GM18907 (cell line): Measurements from ENCODE around the gene CHSY3.

Experiments
- ATAC-seq: cut with Tn5 transposase; IDR thresholded peaks from one replicate; pipeline ENCODE4 v1.9.1; 2021; ENCODE audit warnings: mild to moderate bottlenecking, moderate library complexity; ENCODE audit not compliant: unreplicated experiment

CHSY3 gene

DNA sequence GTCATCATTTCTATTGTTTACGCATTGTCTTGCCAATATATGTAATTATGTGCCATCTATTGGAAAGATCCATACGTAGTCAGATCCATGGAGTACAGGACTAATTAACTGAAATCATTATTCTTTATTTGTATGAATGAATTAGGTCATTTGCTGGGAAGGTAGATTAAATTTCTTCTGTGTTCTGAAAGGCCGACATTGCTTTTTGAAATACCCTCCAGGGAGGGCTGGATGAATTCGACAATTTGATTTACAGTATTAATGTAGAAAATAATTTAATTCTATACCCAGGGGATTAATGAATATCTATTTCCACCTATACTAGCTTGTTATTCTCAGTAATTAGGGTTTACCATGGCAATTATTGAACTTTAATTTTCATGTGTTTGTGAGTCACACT is 117.6 kb downstream of the CHSY3 start:
- no peak for ATAC-seq

DNA sequence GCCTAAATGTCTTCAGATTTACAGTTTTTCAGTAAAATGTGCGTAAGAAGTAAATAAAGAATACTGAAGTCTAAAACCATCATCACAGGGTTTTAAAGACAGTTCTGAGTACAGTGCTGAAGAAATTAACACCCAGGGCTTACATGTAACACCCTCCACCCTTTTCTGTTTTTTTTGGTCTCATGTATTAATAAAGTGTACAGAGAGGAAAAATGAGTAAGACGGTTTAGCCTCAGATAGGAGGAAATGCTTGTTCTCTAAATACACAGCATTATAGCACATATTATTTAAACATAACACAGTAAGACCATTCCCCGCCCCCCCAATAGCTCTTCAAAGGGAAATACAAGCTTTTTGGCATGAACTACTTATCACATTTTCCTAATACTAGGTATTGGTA is 119.3 kb downstream of the CHSY3 start:
- ATAC-seq: no peak

GRCh38 chr5:130024006-130024405 is 119.7 kb downstream of the CHSY3 start:
- ATAC-seq: no peak

- ATAC-seq: no peak
These were observed 121.2 kb downstream of the CHSY3 start for GRCh38 chr5:130025511-130025910.

DNA sequence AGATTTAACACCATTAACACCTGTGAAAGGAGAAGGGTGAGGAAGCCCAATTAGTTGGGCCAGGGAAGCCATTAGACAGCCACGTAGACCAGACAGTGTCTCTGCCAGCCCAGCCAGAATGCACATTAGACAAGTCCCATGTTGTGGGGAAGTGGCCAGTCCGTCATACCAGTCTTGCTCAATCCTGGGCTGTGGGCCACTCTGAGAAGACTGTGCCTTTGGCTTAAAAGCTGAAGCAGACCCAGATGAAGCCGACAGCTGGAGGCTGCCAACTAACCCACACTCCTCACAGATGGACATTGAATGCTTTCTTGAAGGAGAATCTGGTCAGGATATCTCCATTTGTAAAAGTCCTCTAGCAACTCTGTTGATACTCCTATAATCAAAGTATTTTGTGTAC is 128.5 kb downstream of the CHSY3 start:
- ATAC-seq: no peak

DNA sequence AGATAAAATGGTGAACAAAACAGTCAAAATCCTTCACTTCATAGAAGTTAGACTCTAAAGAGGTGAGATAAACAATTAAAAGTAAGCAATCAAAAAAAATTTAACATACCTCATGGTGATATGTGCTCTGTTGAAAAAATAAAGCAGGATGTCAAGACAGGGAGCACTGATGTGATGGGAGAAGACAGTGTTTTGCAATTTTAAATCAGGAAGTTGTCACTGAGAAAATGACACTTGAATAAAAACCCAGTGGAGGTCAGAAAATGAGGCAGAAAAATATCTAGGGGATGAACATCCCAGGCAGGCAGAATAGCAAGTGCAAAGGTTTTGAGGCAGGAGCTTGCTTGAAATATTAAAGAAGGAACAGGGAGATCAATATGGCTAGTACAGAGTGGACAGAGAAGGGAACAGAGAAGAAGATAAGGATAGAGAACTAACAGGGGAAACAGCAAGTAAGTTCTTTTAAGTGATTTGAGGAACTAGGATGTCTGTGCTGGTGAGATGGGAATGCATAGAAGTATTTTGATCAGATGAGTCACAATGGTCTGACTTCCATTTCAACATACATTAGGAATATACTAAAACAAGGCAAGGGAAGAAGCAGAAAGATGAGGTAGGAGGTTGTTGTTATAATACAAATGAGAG is 130.4 kb downstream of the CHSY3 start:
- ATAC-seq: no peak

GRCh38 chr5:130035388-130035787 is 131.1 kb downstream of the CHSY3 start:
- ATAC-seq: no peak

DNA sequence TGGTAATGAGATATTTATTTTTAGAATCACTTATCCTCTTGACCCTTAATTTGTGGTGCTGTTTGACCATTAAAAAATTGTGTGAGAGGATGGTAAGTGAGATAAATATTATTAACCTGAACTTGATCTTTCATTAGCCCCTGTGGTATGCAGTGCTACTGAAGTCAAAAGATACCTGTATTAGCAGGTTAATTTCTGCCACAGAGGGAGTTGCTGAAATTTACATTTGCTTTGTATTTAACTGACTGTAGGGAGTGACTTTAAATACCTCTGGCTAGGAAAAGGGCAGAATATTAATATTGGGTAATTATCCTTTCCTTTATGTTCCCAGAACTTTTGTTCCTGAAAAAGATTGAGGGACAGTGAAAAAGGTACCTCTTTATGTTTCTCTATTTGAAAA is 133.6 kb downstream of the CHSY3 start:
- no peak for ATAC-seq

DNA sequence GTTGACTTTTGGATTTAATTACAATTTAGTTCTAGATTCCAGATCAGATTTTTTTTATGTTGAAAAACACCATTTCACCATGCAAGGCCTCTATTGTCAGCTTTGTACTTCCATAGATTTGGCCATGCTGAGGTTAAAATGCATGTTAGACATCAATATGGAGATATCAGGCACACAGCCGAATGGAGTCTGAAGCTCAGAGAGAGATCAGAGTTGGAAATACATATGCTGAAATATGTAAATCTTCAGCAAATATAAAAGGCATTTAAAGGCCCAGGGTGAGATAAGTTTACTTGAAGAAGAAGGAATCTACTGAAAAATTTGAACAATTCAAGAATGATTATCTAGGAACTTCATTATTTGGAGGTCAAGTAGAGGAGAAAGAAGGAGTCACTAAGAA is 139.6 kb downstream of the CHSY3 start:
- no peak for ATAC-seq

GRCh38 chr5:130045334-130045733 is 141.1 kb downstream of the CHSY3 start:
- no peak for ATAC-seq

- no peak for ATAC-seq
These were observed 146.3 kb downstream of the CHSY3 start for GRCh38 chr5:130050585-130050984.

GRCh38 chr5:130052752-130053151 is 148.5 kb downstream of the CHSY3 start:
- no peak for ATAC-seq

- no peak for ATAC-seq
These were observed 151.3 kb downstream of the CHSY3 start for GRCh38 chr5:130055572-130055971.

- ATAC-seq: no peak
These were observed 157.5 kb downstream of the CHSY3 start for GRCh38 chr5:130061746-130062145.

- no peak for ATAC-seq
These were observed 159.3 kb downstream of the CHSY3 start for GRCh38 chr5:130063603-130064002.

DNA sequence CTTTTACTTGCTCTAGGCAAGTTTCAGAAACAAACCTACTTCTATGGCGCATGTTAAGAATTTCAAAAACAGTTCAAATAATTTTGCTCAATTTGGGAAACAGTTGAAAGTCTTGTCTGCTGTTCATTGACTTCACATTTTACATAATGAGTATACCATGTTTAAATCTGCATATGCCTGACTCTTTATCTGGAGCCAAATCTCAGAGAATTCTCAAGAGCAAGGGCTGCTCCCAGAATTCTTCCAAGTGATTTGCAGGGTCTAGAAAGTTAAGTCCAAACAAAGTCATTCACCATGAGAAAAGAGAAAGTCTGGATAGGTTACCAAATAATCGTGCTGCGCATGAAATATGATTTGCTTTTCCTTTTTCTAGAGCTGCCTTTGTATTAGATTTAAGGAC is 160.2 kb downstream of the CHSY3 start:
- ATAC-seq: no peak

GRCh38 chr5:130065617-130066016 is 161.4 kb downstream of the CHSY3 start:
- ATAC-seq: no peak

- ATAC-seq: no peak
These were observed 162.4 kb downstream of the CHSY3 start for GRCh38 chr5:130066644-130067043.

DNA sequence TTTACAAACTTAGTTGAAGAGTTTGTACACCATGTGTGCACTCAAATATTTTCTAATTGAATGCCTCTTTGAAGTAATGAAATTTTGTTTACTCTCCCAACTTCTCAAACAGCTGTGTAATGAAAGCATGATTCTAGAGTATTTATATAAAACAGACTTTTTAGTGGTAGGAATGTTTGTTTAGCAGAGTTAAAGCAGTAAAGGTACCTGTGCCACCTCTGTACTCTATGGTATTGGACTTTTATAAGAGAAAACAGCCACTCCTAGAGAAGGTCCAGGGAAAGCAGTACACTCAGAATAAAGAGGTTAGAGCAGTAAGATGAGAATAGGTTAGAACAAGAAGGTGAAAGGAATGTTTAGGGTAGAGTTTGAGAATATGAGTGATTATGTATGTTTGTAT is 163.1 kb downstream of the CHSY3 start:
- no peak for ATAC-seq

DNA sequence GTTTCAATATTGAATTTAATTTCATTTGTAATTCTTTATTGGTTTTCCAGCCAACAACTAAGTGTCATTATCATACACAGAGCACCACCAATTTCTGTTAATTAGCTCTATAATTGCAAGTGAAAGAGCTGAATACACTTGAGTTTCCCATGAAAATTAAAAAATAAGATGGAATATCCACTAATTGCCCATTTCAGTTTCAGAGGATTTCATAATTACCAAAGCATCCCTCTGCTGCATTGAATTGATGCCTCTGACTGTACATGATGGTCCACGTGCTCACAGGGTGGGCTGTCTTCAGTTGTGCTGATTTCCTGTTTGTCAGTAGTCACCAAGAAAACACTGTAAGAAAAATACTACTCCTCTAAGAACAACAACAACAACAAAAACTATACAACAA is 163.8 kb downstream of the CHSY3 start:
- ATAC-seq: no peak

- no peak for ATAC-seq
These were observed 164.7 kb downstream of the CHSY3 start for GRCh38 chr5:130068988-130069387.

DNA sequence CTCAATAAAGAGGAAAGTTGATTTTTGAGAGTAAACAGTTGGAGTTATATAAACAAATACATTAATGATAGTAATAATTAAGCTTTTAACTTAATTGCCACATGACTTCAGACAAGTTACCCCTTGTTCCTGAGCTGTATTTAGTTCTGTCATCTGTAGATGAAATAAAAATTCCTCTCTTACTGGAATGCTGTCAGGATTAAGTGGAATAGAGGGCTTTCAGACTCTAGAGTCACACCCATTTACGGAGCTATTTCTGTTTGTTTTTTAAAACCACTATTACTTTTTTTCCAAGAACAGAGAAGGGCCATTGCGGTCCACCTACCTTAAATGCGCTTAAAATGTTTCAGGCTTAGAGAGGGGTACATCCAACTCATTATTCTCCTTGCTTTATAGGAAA is 170.6 kb downstream of the CHSY3 start:
- ATAC-seq: no peak

- no peak for ATAC-seq
These were observed 172.7 kb downstream of the CHSY3 start for GRCh38 chr5:130077007-130077406.
